Colonic mucosa (tissue), 4 donors: ENCODE data around the gene SKAP1. TPM values are rescaled to one million over a fixed set of nuclear protein-coding genes. Genes with fewer than 3 reads are reported as not detected.

Source experiments
- DNase-seq: peaks from one replicate; pipeline ENCODE4 v3.0.0-alpha.2; 2020
- H3K27ac ChIP-seq: fragments of 200-600 bp; one replicate; pipeline ENCODE4 v1.8.0; 2021
- H3K27me3 ChIP-seq: fragments of 200-600 bp; one replicate; pipeline ENCODE4 v1.8.0; 2021
- H3K36me3 ChIP-seq: fragments of 200-600 bp; one replicate; pipeline ENCODE4 v1.8.0; 2021
- H3K4me1 ChIP-seq: fragments of 200-600 bp; one replicate; pipeline ENCODE4 v1.8.0; 2021; ENCODE audit warnings: mild to moderate bottlenecking
- H3K4me3 ChIP-seq: fragments of 200-600 bp; one replicate; pipeline ENCODE4 v1.8.0; 2021
- H3K9ac ChIP-seq, 2 donors: one replicate each; pipeline ENCODE4 v1.7.0; 2013; ENCODE audit warnings: control low read depth in 2 of 2, low read depth in 2 of 2, low read length in 2 of 2
- H3K9me3 ChIP-seq: fragments of 200-600 bp; one replicate; pipeline ENCODE4 v1.8.0; 2021
- CTCF ChIP-seq: fragments of 200-600 bp; IDR thresholded peaks from one replicate; pipeline ENCODE4 v1.8.0; 2022; ENCODE audit warnings: antibody characterized with exemption, mild to moderate bottlenecking
- intact Hi-C: fragments of 100-400 bp; cut with DNase I; formaldehyde crosslinking; loops from one replicate; pipeline ENCODE4 v1.14.1; 2022
- total RNA-seq, 2 donors: library from RNA; stranded (reverse); fragmentation: NEBNext Ultra II Directional in 1 of 2; extraction: Animal tissue kit (Norgen Biotek cat#: 25700) in 1 of 2; gene quantifications; one replicate each; pipeline ENCODE4 v1.2.1, GENCODE V29; 2021
- donor health status: healthy.
- donor health status: DM: no; HTN: no; CAD: no.
- donor health status: DM: no; HTN: no; CAD: no.

Gene SKAP1
- total RNA-seq, 2 donors from 2014 or later = 1.2 to 2.1 TPM

GRCh38 chr17:48463526-48463925 is 33.5 kb upstream of the SKAP1 start:
- Histone ChIP-seq H3K9me3 (no peaks in the 10 kb centered on the region), H3K27me3 (no peaks in the 10 kb centered on the region), H3K36me3 (no peaks in the 10 kb centered on the region), H3K9ac (no peak overlapping the region), H3K27ac (no peak overlapping the region), H3K4me3 (no peak overlapping the region), H3K4me1 (no peaks in the 10 kb centered on the region)
- no peak for TF ChIP-seq CTCF
- DNase-seq = no peak
- intact Hi-C loops = no loop called here

DNA sequence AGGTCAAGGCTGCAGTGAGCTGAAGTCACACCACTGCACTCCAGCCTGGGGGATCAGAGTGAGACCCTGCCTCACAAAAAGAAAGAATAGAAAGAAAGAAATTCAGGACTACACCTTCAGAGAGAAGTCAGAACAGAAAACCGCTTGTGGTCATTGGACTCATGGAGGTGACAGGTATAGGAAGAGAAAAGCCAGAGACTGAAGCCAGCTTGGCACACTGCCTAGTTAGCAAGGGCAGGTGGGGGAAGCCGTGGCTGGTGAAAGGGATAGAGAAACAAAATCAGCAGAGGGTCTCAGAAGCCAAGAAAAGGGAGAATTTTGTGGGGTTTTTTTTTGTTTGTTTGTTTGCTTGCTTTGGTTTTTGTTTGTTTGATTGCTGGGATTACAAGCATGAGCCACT is 32.9 kb upstream of the SKAP1 start:
- intact Hi-C loops = no loop called here
- Histone ChIP-seq H3K36me3 (no peaks in the 10 kb centered on the region), H3K9ac (no peak overlapping the region), H3K9me3 (no peaks in the 10 kb centered on the region), H3K4me3 (no peak overlapping the region), H3K27me3 (no peaks in the 10 kb centered on the region), H3K27ac (no peak overlapping the region), H3K4me1 (no peaks in the 10 kb centered on the region)
- TF ChIP-seq CTCF = no peak
- no peak for DNase-seq

- Histone ChIP-seq H3K27ac (no peak overlapping the region), H3K9ac (no peak overlapping the region), H3K4me1 (no peaks in the 10 kb centered on the region), H3K9me3 (no peaks in the 10 kb centered on the region), H3K4me3 (no peak overlapping the region), H3K27me3 (no peaks in the 10 kb centered on the region), H3K36me3 (no peaks in the 10 kb centered on the region)
- no peak for DNase-seq
- TF ChIP-seq CTCF = no peak
- intact Hi-C loops = no loop called here
Observed at GRCh38 chr17:48460052-48460451, 30.0 kb upstream of the SKAP1 start.

DNA sequence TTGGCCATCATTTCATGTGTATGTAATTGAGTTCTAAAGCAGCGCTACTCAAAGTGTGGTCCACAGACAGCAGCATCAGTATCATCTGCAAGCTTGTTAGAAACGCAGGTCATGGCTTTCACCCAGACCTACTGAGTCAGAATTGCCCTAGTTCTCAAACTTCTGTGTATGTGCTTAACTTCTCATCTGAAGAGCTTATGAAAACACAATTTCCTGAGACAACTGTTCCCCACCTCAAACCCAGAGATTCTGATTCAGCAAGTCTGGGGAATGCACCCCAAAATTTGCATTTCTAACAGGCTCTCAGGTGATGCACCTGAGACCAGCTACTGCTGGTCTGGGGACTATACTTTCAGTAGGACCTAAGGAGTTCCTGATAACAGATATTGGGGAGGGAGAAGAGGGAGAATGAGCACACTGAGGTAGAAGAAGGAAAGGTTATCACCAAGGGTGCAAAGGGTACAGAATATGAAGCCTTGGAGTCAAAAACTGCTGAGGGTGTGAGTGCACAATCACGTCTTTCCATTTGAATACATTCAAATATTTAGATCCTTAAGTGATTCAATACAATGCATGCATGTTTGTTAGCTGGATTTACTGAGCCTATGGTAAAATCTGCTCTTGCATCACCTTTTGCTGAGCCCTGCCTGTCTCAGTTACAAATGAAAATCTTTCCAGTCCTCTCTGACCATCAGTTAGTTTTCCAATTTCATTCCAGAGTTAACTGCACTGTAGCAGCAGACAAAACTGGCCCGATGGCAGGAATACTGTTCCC is 29.2 kb upstream of the SKAP1 start:
- Histone ChIP-seq H3K9ac (no peak overlapping the region), H3K27me3 (no peaks in the 10 kb centered on the region), H3K4me1 (no peaks in the 10 kb centered on the region), H3K27ac (no peak overlapping the region), H3K36me3 (no peaks in the 10 kb centered on the region), H3K9me3 (no peaks in the 10 kb centered on the region), H3K4me3 (no peak overlapping the region)
- TF ChIP-seq CTCF = no peak
- DNase-seq = no peak
- intact Hi-C loops = no loop called here

DNA sequence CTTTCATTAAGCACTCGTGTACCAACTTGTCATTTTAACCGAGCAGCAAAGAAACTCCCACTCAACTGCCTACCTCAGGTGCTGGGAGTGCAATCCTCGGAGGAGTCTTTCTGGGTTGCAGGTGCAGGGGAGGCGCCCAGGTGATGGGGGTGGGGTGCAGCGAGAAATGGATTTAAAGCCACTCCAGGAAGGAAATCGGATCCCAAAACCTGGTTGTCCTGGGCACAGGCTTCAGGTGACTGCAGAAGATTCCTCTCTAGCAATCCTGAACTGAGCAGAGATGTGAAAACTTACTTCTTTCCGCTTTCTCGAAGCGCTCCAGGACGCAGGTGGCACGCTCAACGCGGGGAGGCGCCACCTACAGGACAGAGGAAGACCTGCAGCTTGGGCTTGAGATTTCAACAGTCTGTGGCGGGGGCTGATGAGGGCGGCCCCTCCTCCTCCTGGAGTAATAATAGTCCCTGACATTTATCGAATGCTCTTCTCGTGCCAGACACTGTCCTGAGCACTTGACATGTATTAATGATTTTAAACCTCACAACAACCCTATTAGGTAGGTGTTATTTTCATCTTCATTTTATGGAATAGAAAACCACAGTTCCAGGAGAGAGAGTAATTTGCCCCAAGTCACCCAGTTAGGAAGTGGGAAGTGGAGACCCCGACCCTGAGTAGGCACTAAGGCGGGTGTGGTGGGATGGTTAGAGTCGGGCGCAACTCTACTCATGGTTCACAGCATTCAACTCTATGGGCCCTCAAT is 27.2 kb upstream of the SKAP1 start:
- no peaks in the 10 kb centered on the region for H3K27me3 ChIP-seq
- H3K36me3 ChIP-seq = no peaks in the 10 kb centered on the region
- peak; percentile 97 for TF ChIP-seq CTCF
- H3K4me1 ChIP-seq = no peaks in the 10 kb centered on the region
- H3K9me3 ChIP-seq = no peaks in the 10 kb centered on the region
- no peak overlapping the region for H3K4me3 ChIP-seq
- peak; percentile 60 for DNase-seq
- intact Hi-C loops = no loop called here
- no peak overlapping the region for H3K27ac ChIP-seq
- H3K9ac ChIP-seq = peak overlapping the region in 1 of 2 donors; percentile 35
